SK-N-SH (cell line): ENCODE data around the gene PRR22. TPM values are rescaled to one million over a fixed set of nuclear protein-coding genes. Genes with fewer than 3 reads are reported as not detected.

Experiments
- CTCF ChIA-PET: fragments of 300-600, 350-600 bp; formaldehyde crosslinking; extraction: SDS; loops from one replicate; lab custom pipeline; 2021; lab: Yijun Ruan, JAX
- POLR2A ChIA-PET: fragments of 350-600 bp; sonication (Branson Sonifier 250); formaldehyde crosslinking; extraction: SDS; loops from one replicate; lab custom pipeline; 2020; ENCODE audit warnings: antibody characterized with exemption, inconsistent platforms; lab: Yijun Ruan, JAX
- DNase-seq: peaks from one replicate; pipeline ENCODE4 v3.0.0; 2012
- H2AFZ ChIP-seq: fragments of 200-600 bp; sonication (generic); 2 replicates; pipeline ENCODE4 v1.8.1; 2016; ENCODE audit warnings: antibody characterized with exemption, mild to moderate bottlenecking, low read depth
- H3F3A ChIP-seq: fragments of 200-600 bp; sonication (generic); replicated peaks from 2 replicates; pipeline ENCODE3; 2016; ENCODE audit warnings: antibody characterized with exemption, mild to moderate bottlenecking; ENCODE audit not compliant: insufficient read depth
- H3K27ac ChIP-seq, 2 experiments: fragments of 200-500 bp in 1 of 2; fragments of 200-600 bp in 1 of 2; sonication (Bioruptor generic) in 1 of 2; sonication (generic), shearing (Covaris generic) in 1 of 2; 2 replicates each; pipeline versions ENCODE4 v1.5.1 to v1.6.1; 2014 to 2016; ENCODE audit warnings: low read depth in 2 of 2, inconsistent platforms in 1 of 2, low read length in 1 of 2, mild to moderate bottlenecking in 1 of 2, mixed read lengths in 1 of 2
- H3K27me3 ChIP-seq: fragments of 200-600 bp; sonication (generic), shearing (Covaris generic); 2 replicates; pipeline ENCODE4 v1.6.1; 2016; ENCODE audit warnings: mixed run types; ENCODE audit not compliant: insufficient read depth
- H3K36me3 ChIP-seq, 2 experiments: fragments of 200-500 bp in 1 of 2; fragments of 200-600 bp in 1 of 2; sonication (Bioruptor generic) in 1 of 2; sonication (generic) in 1 of 2; replicated peaks in 1 of 2; 2 replicates each; pipeline versions ENCODE3 to v1.5.1; 2014 to 2016; ENCODE audit warnings: low read length in 1 of 2, mild to moderate bottlenecking in 1 of 2; ENCODE audit not compliant: insufficient read depth in 2 of 2, control insufficient read depth in 1 of 2
- H3K4me1 ChIP-seq, 2 experiments: fragments of 200-500 bp in 1 of 2; fragments of 200-600 bp in 1 of 2; sonication (Bioruptor generic) in 1 of 2; sonication (generic), shearing (Covaris generic) in 1 of 2; 2 replicates each; pipeline versions ENCODE4 v1.5.1 to v1.6.1; 2014 to 2016; ENCODE audit warnings: low read depth in 1 of 2, low read length in 1 of 2, mixed run types in 1 of 2; ENCODE audit not compliant: insufficient read depth in 2 of 2, control insufficient read depth in 1 of 2
- H3K4me2 ChIP-seq: fragments of 200-600 bp; sonication (generic), shearing (Covaris generic); 2 replicates; pipeline ENCODE4 v1.6.1; 2017; ENCODE audit warnings: mixed run types
- H3K4me3 ChIP-seq, 2 experiments: fragments of 200-500 bp in 1 of 2; fragments of 200-600 bp in 1 of 2; sonication (Bioruptor generic) in 1 of 2; sonication (generic), shearing (Covaris generic) in 1 of 2; 2 replicates each; pipeline versions ENCODE4 v1.5.1 to v1.8.1; 2014 to 2016; ENCODE audit warnings: low read depth in 2 of 2, inconsistent platforms in 1 of 2, low read length in 1 of 2, mild to moderate bottlenecking in 1 of 2, mixed read lengths in 1 of 2, moderate library complexity in 1 of 2
- H3K79me2 ChIP-seq: fragments of 200-600 bp; sonication (generic); 2 replicates; pipeline ENCODE4 v1.8.1; 2017; ENCODE audit warnings: mild to moderate bottlenecking; ENCODE audit not compliant: insufficient read depth
- H3K9ac ChIP-seq: fragments of 200-600 bp; sonication (generic); 2 replicates; pipeline ENCODE4 v1.6.1; 2017; ENCODE audit warnings: mixed run types
- H3K9me2 ChIP-seq: fragments of 200-600 bp; sonication (generic); 2 replicates; pipeline ENCODE4 v1.6.1; 2017; ENCODE audit warnings: mixed run types
- H3K9me3 ChIP-seq: fragments of 200-600 bp; sonication (generic); 2 replicates; pipeline ENCODE4 v1.6.1; 2017; ENCODE audit warnings: mixed run types, mild to moderate bottlenecking, moderate library complexity
- H4K20me1 ChIP-seq: fragments of 200-600 bp; sonication (generic); 2 replicates; pipeline ENCODE4 v1.6.1; 2017; ENCODE audit warnings: mild to moderate bottlenecking, mixed run types; ENCODE audit not compliant: insufficient read depth
- FOXM1 ChIP-seq: IDR thresholded peaks from 2 replicates; pipeline ENCODE4 v1.4.0; 2012; ENCODE audit warnings: low read depth, mild to moderate bottlenecking
- GABPA ChIP-seq: IDR thresholded peaks from 2 replicates; pipeline ENCODE4 v1.4.0; 2012; ENCODE audit warnings: low read depth, mild to moderate bottlenecking
- MXI1 ChIP-seq: IDR thresholded peaks from 2 replicates; pipeline ENCODE4 v1.6.1; 2012; ENCODE audit warnings: mild to moderate bottlenecking, low read depth, low read length, improper control_type of control experiment
- RCOR1 ChIP-seq: fragments of 150-350 bp; IDR thresholded peaks from 2 replicates; pipeline ENCODE4 v1.6.1; 2017; ENCODE audit warnings: antibody characterized with exemption, low read length
- RFX5 ChIP-seq: IDR thresholded peaks from 2 replicates; pipeline ENCODE4 v1.6.1; 2012; ENCODE audit warnings: mild to moderate bottlenecking, improper control_type of control experiment, low read length
- TAF1 ChIP-seq: IDR thresholded peaks from 2 replicates; pipeline ENCODE4 v1.6.1; 2012; ENCODE audit warnings: low read depth, mild to moderate bottlenecking, low read length, moderate library complexity, borderline replicate concordance
- WGBS: methylation state at CpG from one replicate; pipeline ENCODE4 v1.1.6; 2017; ENCODE audit warnings: low lambda C conversion rate; 5-methylcytosine and 5-hydroxymethylcytosine counted together
- polyA plus RNA-seq, 3 experiments: library from polyadenylated mRNA; depleted of rRNA; stranded (reverse); fragments of >200 nt; gene quantifications; 2 replicates each; pipeline ENCODE4 v1.2.3, GENCODE V29; 2012
- TF ChIP-seq, protein P1 (sequence below): fragments of 150-350 bp; IDR thresholded peaks from 2 replicates; pipeline ENCODE4 v1.6.1; 2017; ENCODE audit warnings: antibody characterized with exemption, low read length, low read depth, borderline replicate concordance

Gene PRR22
- polyA plus RNA-seq, 1 of the 3 experiments (the other 2 are of a cell fraction): 0.82 TPM

GRCh38 chr19:5799247-5800241 lies 15.0 kb upstream of the PRR22 start (continued):
- TF ChIP-seq RCOR1: peak; percentile 78
- TF ChIP-seq MXI1: peak; percentile 73
- TF ChIP-seq, protein P1, sequence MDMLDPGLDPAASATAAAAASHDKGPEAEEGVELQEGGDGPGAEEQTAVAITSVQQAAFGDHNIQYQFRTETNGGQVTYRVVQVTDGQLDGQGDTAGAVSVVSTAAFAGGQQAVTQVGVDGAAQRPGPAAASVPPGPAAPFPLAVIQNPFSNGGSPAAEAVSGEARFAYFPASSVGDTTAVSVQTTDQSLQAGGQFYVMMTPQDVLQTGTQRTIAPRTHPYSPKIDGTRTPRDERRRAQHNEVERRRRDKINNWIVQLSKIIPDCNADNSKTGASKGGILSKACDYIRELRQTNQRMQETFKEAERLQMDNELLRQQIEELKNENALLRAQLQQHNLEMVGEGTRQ: no peak

DNA sequence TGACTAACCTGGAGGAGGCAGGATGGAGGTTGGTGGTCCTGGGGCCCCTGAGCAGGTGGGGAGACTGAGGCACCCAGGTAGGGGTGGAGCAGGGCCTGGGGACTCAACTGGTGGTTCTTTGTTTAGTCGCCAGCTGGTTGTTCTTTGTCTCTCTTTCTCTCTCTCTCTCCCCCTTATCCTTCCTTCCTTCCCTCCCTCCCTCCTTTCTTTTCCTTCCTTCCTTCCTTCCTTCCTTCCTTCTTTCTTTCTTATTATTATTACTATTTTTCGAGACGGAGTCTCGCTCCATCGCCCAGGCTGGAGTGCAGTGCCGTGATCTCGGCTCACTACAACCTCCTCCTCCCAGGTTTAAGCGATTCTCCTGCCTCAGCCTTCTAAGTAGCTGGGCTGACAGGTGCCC lies 13.7 kb upstream of the PRR22 start:
- TF ChIP-seq FOXM1 (no peak), RFX5 (no peak), GABPA (no peak)
- Histone ChIP-seq H3K36me3 (no peaks in the 10 kb centered on the region), H3K4me2 (no peak overlapping the region), H3K9me2 (no peaks in the 10 kb centered on the region), H3K9ac (no peak overlapping the region), H3K27me3 (no peaks in the 10 kb centered on the region; the same call in 1 of the 2 replicates), H2AFZ (no peak overlapping the region), H3K4me1 (peaks cover 0 to 28% of the 10 kb centered on the region in 2 experiments; a peak in 1 of 4 replicates), H3K27ac (no peak overlapping the region), H3K9me3 (no peaks in the 10 kb centered on the region), H3F3A (no peaks in the 10 kb centered on the region), H3K79me2 (no peaks in the 10 kb centered on the region), H3K4me3 (no peak overlapping the region), H4K20me1 (no peaks in the 10 kb centered on the region)
- 91% methylated on average over 8 of the region's 8 CpGs for WGBS
- ChIA-PET POLR2A (interaction anchor here (1.4 kb wide), 1 partner anchor 15 kb away, joined by 4 read pairs; no protein-coding TSS in a partner anchor), CTCF (interaction anchor here (0.9 to 4.2 kb wide), 3 partner anchors 10 to 224 kb away, joined by 3 to 22 read pairs (median 4); no protein-coding TSS in a partner anchor)
- no peak for DNase-seq

GRCh38 chr19:5795382-5795919 lies 10.9 kb upstream of the PRR22 start:
- ChIA-PET POLR2A (interaction anchor here (0.6 kb wide), 1 partner anchor 20 kb away, joined by 3 read pairs; no protein-coding TSS in a partner anchor), CTCF (interaction anchor here (0.8 to 4.0 kb wide), 5 partner anchors 9 to 75 kb away, joined by 3 to 25 read pairs (median 17); partner anchors contain the start of genes CATSPERD, LONP1 and NRTN)
- no peaks in the 10 kb centered on the region for H3K36me3 ChIP-seq
- H4K20me1 ChIP-seq: no peaks in the 10 kb centered on the region
- no peaks in the 10 kb centered on the region for H3K79me2 ChIP-seq
- WGBS: 87% methylated on average over 7 of the region's 7 CpGs
- H3F3A ChIP-seq: no peaks in the 10 kb centered on the region
- H3K27ac ChIP-seq: no peak overlapping the region
- H3K4me1 ChIP-seq: peaks cover 0 to 20% of the 10 kb centered on the region in 2 experiments; a peak in 1 of 4 replicates
- H3K9me3 ChIP-seq: no peaks in the 10 kb centered on the region
- no peak for TF ChIP-seq TAF1
- H2AFZ ChIP-seq: no peak overlapping the region
- H3K9me2 ChIP-seq: no peaks in the 10 kb centered on the region
- no peak for DNase-seq
- no peaks in the 10 kb centered on the region; the same call in 1 of the 2 replicates for H3K27me3 ChIP-seq
- H3K9ac ChIP-seq: no peak overlapping the region
- no peak overlapping the region for H3K4me3 ChIP-seq
- H3K4me2 ChIP-seq: no peak overlapping the region
